Liver (tissue), 3 donors: Measurements from ENCODE around the gene SPAST.

ENCODE experiments used
- CTCF ChIP-seq: fragments of 150-350 bp; IDR thresholded peaks from 2 replicates; pipeline ENCODE4 v1.5.1; 2017; ENCODE audit warnings: improper control_type of control experiment, low read depth, low read length; ENCODE audit not compliant: missing input control
- MAX ChIP-seq: IDR thresholded peaks from 2 replicates; pipeline ENCODE4 v1.6.1; 2016; ENCODE audit warnings: antibody characterized with exemption
- RAD21 ChIP-seq, 2 donors: IDR thresholded peaks; 2 replicates each; pipeline ENCODE4 v1.6.1; 2016; ENCODE audit warnings: antibody characterized with exemption in 2 of 2, mild to moderate bottlenecking in 2 of 2
- YY1 ChIP-seq: IDR thresholded peaks from 2 replicates; pipeline ENCODE4 v1.6.1; 2016; ENCODE audit warnings: antibody characterized with exemption, mild to moderate bottlenecking
- ZBTB33 ChIP-seq: IDR thresholded peaks from 2 replicates; pipeline ENCODE4 v1.6.1; 2016; ENCODE audit warnings: antibody characterized with exemption
- TF ChIP-seq, protein P1 (sequence below): IDR thresholded peaks from 2 replicates; pipeline ENCODE4 v1.6.1; 2016; ENCODE audit warnings: antibody characterized with exemption, mild to moderate bottlenecking
- donor health status: healthy.
- donor health status: healthy.

DNA sequence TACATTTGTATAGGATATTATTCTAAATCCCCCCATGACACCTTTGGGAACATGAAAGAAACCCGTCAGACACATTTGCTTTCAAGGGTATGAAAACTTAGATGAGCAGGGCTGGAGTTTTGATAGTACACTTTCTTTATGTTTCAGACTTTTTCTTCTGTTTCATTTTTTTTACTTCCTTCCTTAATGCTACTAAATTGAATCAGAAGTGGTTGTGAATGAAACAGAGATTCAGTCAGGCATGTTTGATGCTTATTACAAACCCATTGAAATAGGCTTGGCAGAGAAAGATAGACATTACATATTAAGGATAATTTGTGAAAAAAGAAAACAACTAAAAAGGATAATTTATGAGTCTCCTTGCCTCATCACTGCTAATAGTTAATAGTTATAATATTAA, 129.1 kb downstream of the SPAST start:
- TF ChIP-seq, protein P1, sequence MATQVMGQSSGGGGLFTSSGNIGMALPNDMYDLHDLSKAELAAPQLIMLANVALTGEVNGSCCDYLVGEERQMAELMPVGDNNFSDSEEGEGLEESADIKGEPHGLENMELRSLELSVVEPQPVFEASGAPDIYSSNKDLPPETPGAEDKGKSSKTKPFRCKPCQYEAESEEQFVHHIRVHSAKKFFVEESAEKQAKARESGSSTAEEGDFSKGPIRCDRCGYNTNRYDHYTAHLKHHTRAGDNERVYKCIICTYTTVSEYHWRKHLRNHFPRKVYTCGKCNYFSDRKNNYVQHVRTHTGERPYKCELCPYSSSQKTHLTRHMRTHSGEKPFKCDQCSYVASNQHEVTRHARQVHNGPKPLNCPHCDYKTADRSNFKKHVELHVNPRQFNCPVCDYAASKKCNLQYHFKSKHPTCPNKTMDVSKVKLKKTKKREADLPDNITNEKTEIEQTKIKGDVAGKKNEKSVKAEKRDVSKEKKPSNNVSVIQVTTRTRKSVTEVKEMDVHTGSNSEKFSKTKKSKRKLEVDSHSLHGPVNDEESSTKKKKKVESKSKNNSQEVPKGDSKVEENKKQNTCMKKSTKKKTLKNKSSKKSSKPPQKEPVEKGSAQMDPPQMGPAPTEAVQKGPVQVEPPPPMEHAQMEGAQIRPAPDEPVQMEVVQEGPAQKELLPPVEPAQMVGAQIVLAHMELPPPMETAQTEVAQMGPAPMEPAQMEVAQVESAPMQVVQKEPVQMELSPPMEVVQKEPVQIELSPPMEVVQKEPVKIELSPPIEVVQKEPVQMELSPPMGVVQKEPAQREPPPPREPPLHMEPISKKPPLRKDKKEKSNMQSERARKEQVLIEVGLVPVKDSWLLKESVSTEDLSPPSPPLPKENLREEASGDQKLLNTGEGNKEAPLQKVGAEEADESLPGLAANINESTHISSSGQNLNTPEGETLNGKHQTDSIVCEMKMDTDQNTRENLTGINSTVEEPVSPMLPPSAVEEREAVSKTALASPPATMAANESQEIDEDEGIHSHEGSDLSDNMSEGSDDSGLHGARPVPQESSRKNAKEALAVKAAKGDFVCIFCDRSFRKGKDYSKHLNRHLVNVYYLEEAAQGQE: no peak
- TF ChIP-seq CTCF: no peak
- TF ChIP-seq RAD21 (IDR thresholded peaks at IDR 0.05): no peak
- no peak for TF ChIP-seq YY1
- no peak for TF ChIP-seq MAX
- TF ChIP-seq ZBTB33: no peak
